ENCODE measurements around the gene CASD1.

The CASD1 gene

DNA sequence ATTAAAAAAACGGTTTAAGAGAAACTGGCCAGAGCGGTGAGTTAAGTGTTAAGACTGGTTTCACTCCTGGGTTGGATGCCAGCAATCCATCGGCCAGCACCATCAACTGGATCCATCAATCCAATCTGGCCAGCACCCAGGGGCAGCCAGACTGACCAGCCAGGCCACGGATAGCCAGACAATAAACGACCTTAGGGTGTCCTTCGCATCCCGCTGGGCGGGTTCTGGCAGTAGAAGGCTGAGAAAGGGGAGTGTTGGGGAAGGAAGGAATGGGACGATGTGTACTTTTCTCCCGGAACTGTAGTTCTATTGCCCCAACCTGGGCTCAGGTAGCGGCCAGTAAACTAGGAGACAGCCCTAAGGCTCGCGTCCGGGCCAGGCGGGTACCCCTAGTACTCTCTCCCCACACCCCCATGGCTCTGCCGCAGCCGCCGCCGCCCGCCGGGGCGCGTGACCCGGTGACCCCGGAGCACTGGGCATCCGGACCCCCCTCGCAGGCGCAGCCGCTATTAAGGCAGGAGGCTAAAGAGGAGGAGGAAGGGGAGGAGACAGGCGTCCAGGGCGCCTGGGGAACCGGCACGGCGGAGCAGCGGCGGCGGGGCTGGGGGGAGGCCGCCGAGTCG, at the start of gene CASD1:
Gene CASD1 (plus strand): TSS at position 546 of the 623 bp plus-strand sequence. CDS start 276 bp downstream, outside the sequence.
- peak in 2 of 3 experiments; percentile 30 to 42 for DNase-seq (ENCODE audit: low read depth in 2 of 3, low spot score in 2 of 3)

DNA sequence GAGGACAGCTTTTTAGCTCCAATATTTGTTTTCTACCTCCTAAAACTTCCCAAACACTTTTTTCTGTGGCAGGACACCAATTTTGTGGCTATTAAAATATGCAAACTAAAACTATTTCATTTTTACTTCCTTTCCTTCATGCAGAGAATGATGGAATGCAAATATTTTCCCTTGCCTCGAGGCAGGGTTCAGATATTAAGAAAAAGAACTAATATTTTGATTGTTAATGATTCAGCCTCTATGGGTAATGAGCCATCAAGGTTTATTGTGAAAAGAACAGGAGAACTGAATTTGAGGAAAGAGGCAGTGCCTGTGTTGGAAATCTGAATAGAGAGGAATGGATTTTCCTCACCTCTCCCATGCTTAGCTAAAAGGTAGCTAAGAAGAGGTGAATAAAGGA, 43.1 kb upstream of the CASD1 start:
- no peak for DNase-seq (ENCODE audit: low read depth in 2 of 3, low spot score in 2 of 3)

DNA sequence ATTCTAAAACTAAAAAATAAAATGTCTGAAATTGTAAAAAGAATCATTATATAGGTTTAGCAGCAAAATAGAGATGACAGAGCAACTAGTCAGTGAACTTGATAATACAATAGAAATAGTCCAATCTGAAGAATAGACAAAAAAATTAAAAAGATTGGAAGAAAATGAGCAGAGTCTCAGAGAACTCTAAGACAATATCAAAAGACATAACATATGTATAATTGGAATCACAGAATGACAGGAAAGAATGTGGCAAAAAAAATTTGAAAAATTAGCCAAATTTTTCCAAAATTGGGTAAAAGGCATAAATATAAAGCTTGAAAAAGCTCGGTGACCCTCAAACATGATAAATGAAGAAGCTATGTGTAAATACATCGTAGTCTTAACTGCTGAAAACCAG, 38.0 kb upstream of the CASD1 start:
- no peak for DNase-seq (ENCODE audit: low read depth in 2 of 3, low spot score in 2 of 3)

DNA sequence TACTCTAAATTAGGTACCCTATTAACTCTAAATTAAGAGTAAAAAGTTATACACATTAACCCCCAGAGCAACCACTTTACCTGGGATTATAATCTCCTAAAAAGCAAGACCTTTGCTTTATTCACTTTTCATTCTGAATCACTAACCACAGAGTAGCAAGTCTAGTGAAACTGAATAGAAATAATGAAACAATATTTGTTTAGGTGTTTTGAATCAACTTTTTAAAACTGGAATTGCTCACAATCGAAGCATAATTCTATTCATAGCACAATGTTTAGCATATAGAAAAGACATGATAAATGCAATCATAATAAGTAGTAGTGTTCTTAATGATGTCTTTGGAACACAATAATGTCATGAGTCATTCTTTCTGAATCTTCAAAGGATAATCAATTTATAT, 37.0 kb upstream of the CASD1 start:
- DNase-seq (ENCODE audit: low read depth in 2 of 3, low spot score in 2 of 3): no peak

- no peak for DNase-seq (ENCODE audit: low read depth in 2 of 3, low spot score in 2 of 3)
Observed at GRCh38 chr7:94476251-94476840, 33.3 kb upstream of the CASD1 start.

- DNase-seq (ENCODE audit: low read depth in 2 of 3, low spot score in 2 of 3): no peak
Observed at GRCh38 chr7:94477878-94478277, 31.7 kb upstream of the CASD1 start.

DNA sequence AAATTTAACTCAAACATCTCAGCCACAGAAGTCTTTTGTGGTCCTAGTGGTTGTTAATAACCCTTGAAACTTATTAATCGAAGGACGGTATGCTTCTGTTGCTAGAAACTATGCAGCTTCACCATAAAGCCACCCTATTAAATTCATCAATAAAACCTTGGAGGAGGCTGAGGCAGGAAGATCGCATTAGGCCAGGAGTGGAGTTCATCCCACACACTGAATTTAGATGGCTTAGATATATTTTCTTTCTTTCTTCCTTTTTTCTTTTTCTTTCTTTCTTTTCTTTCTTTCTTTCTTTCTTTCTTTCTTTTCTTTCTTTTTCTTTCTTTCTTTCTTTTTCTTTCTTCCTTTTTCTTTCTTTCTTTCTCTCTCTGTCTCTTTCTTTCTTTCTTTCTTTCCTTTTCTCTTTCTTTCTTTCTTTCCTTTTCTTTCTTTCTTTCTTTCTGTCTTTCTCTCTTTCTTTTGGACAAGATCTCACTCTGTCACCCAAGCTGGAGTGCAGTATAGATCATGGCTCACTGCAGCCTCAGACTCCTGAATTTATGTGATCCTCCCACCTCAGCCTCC, 30.9 kb upstream of the CASD1 start:
- DNase-seq (ENCODE audit: low read depth in 2 of 3, low spot score in 2 of 3): no peak

DNA sequence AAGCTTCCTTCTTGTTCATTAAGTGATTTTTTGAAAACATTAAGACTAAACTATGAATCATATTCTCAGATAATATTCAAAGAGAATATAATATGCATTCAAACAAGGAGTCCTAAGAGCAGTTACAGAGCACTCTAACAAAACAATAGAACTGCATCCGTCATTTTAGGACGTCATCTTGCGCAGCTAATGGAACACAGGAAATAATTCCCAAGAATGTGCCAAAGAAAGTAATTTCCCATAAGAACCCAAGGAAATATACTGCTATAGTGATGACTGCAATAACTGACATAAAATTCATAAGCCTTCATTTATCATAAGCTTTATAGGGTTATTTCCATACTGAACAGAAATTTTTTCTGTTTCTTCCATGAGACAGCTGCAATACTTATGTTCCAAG, 28.3 kb upstream of the CASD1 start:
- DNase-seq (ENCODE audit: low read depth in 2 of 3, low spot score in 2 of 3): no peak

DNA sequence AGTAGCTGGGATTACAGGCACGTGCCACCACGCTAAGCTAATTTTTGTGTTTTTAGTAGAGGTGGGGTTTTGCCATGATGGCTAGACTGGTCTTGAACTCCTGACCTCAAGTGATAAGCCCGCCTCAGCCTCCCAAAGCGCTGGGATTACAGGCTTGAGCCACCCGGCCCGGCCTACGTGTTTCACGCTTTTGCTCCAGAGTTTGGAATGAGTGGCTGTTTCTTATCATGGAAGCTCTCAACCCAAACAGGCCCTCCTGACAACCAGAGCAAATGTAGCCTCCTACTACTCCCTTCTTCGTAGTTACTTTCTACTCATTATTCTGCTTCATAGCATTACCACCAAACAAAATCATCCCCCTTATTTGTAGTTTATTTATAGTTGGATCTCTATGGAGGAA, 26.8 kb upstream of the CASD1 start:
- no peak for DNase-seq (ENCODE audit: low read depth in 2 of 3, low spot score in 2 of 3)

- no peak for DNase-seq (ENCODE audit: low read depth in 2 of 3, low spot score in 2 of 3)
Observed at GRCh38 chr7:94483843-94484242, 25.8 kb upstream of the CASD1 start.

GRCh38 chr7:94486216-94486615, 23.4 kb upstream of the CASD1 start:
- no peak for DNase-seq (ENCODE audit: low read depth in 2 of 3, low spot score in 2 of 3)

DNA sequence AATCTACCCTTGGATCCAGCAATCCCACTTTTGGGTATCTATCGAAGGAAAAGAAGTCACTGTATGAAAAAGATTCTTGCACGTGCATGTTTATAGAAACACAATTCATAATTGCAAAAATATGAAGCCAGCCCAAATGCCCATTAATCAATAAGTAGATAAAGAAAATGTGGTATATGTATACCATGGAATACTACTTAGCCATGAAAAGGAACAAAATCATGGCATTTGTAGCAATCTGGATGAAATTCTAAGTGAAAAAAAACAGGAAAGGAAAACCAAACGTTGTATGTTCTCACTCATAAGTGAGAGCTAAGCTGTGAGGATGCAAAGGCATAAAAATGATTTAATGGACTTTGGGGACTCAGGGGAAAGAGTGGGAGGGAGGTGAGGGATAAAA, 18.2 kb upstream of the CASD1 start:
- no peak for DNase-seq (ENCODE audit: low read depth in 2 of 3, low spot score in 2 of 3)

GRCh38 chr7:94492601-94493000, 17.0 kb upstream of the CASD1 start:
- no peak for DNase-seq (ENCODE audit: low read depth in 2 of 3, low spot score in 2 of 3)

GRCh38 chr7:94497874-94498670, 11.5 kb upstream of the CASD1 start:
- no peak for DNase-seq (ENCODE audit: low read depth in 2 of 3, low spot score in 2 of 3)

- DNase-seq (ENCODE audit: low read depth in 2 of 3, low spot score in 2 of 3): no peak
Observed at GRCh38 chr7:94498918-94499317, 10.7 kb upstream of the CASD1 start.

- no peak for DNase-seq (ENCODE audit: low read depth in 2 of 3, low spot score in 2 of 3)
Observed at GRCh38 chr7:94507462-94507861, 2.1 kb upstream of the CASD1 start.

DNA sequence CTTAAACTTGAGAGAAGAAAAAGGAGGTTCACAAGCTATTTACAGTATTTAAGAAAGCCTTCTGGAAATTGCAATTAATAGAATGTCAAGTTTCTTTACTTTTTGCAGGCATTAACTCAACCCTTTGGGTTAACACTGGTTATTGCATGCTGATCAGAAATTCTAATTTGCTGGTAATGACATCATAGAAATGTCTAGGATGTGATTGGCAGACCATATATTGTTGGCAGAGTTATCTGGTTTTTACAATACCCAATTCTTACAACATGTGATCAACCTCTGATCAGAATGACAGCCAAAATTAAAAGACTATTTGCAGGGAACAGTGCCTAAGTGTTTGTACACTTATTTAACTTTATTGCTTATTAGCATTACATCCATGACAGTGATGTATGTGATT, 1.6 kb upstream of the CASD1 start:
- no peak for DNase-seq (ENCODE audit: low read depth in 2 of 3, low spot score in 2 of 3)

- peak in 2 of 3 experiments; percentile 34 to 41 for DNase-seq (ENCODE audit: low read depth in 2 of 3, low spot score in 2 of 3)
Observed at GRCh38 chr7:94509887-94510581, 425 bp downstream of the CASD1 start.

DNA sequence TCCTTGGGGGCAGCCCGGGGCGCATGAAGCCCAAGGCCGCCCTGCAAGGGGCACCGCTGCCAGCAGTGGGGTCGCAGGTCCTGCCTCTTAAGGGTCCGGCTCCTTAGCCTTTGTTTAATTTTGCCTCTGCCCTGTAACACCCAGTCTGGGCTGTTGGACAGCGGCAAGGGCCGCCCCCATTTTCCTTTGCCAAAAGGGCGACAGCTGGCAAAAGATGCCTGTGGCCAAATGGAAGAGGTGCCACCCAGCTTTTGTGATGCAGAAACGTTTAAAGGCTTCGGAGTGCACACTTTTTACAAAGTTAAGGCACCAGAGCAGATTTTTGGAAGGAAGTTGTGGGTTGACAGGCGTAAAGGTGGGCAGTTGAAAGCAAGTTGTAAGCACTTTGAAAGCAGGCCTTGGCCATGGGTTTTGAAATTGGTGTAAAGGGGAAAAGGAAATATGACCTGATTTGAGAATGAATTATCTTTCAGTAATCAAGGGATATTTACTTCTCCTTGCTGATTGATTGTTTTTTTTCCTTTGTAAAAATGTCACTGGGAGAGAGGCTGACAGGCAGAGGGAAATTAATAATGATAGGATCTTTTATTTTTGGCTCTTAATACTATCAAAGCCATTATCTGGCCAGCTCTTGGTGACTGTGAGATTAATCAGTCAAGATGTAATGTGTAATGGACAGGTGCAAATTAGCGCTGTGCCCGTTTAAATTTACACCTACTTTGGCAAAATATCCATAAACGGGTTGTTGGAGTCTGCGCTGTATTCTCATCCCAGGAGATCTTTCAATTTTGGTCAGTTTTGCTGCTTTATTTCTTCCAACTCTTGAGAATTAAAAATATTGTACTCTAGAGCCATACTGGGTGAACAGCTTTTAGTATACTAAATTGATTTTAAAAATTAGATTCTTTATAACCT, 1.2 kb downstream of the CASD1 start:
- peak in 2 of 3 experiments; percentile 12 to 28 for DNase-seq (ENCODE audit: low read depth in 2 of 3, low spot score in 2 of 3)

DNA sequence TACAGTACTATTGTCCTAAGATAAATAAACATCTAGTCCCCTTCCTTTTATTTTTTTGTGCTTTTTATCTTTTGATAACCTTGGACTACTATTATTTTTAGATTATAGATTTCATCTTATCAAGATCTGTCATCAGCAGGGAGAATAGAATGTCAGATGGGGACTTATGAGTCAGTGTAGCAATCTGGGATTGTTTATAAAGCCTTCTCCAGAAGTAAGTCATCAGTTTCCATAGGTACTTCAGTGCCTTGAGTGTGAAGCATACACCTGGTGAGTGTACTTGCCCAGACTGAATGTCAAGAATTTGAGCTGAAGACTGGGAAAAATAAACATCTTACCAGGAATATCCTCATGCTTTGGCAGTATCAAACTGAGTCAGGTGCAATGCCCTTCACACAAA, 2.1 kb downstream of the CASD1 start:
- no peak for DNase-seq (ENCODE audit: low read depth in 2 of 3, low spot score in 2 of 3)

All from activated CD8-positive, alpha-beta memory T cell treated with anti-CD3 and anti-CD28 coated beads for 48 hours (primary cell).